HepG2 (cell line): Measurements from ENCODE around the gene TP53TG5. TPM values are rescaled to one million over a fixed set of nuclear protein-coding genes. Genes with fewer than 3 reads are reported as not detected.

Source experiments
- MAFF ChIP-seq: IDR thresholded peaks from 2 replicates; pipeline ENCODE4 v1.6.1; 2011; ENCODE audit warnings: low read depth, low read length, improper control_type of control experiment
- PRMT3 ChIP-seq: sonication (generic); formaldehyde crosslinking; IDR thresholded peaks from 2 replicates; pipeline ENCODE4 v1.8.1; 2022; ENCODE audit warnings: low read depth, mild to moderate bottlenecking, moderate library complexity, missing genetic modification reagents, borderline replicate concordance
- REXO4 ChIP-seq: sonication (generic); formaldehyde crosslinking; IDR thresholded peaks from 2 replicates; pipeline ENCODE4 v1.8.0; 2022; ENCODE audit warnings: missing genetic modification reagents, mild to moderate bottlenecking, borderline replicate concordance
- SUZ12 ChIP-seq: fragments of 150-350 bp; IDR thresholded peaks from 2 replicates; pipeline ENCODE4 v1.6.1; 2014; ENCODE audit warnings: low read depth, low read length
- ZHX1 ChIP-seq: sonication (generic); formaldehyde crosslinking; IDR thresholded peaks from 2 replicates; pipeline ENCODE4 v1.8.1; 2022; ENCODE audit warnings: low read depth, mild to moderate bottlenecking, missing genetic modification reagents
- ZMYM4 ChIP-seq: sonication (generic); formaldehyde crosslinking; IDR thresholded peaks from 2 replicates; pipeline ENCODE4 v1.8.1; 2023; ENCODE audit warnings: mild to moderate bottlenecking, missing genetic modification reagents
- ZNF615 ChIP-seq: sonication (generic); formaldehyde crosslinking; IDR thresholded peaks from 2 replicates; pipeline ENCODE4 v1.5.0; 2020; ENCODE audit warnings: mild to moderate bottlenecking, missing genetic modification reagents, borderline replicate concordance
- ZNF616 ChIP-seq: sonication (generic); formaldehyde crosslinking; IDR thresholded peaks from 2 replicates; pipeline ENCODE4 v1.5.0; 2020; ENCODE audit warnings: low read depth, mild to moderate bottlenecking, missing genetic modification reagents
- ZNF652 ChIP-seq: IDR thresholded peaks from 2 replicates; pipeline ENCODE4 v1.6.1; 2016; ENCODE audit warnings: low read depth, borderline replicate concordance
- ZNF678 ChIP-seq: sonication (generic); formaldehyde crosslinking; IDR thresholded peaks from 2 replicates; pipeline ENCODE4 v1.4.0; 2020; ENCODE audit warnings: mild to moderate bottlenecking, missing genetic modification reagents
- ZSCAN5A ChIP-seq: sonication (generic); formaldehyde crosslinking; IDR thresholded peaks from 2 replicates; pipeline ENCODE4 v1.8.0; 2022; ENCODE audit warnings: mild to moderate bottlenecking, missing genetic modification reagents, borderline replicate concordance
- ZSCAN9 ChIP-seq: IDR thresholded peaks from 2 replicates; pipeline ENCODE4 v1.6.1; 2016; ENCODE audit warnings: borderline replicate concordance
- polyA plus RNA-seq, 8 experiments: library from polyadenylated mRNA; depleted of rRNA in 3 of 8; stranded (reverse) in 7 of 8; unstranded in 1 of 8; fragments of >200 nt; fragmentation: Illumina TruSeq in 4 of 8; extraction: Trizol in 4 of 8; gene quantifications; 2 replicates each; pipeline versions ENCODE4 v1.2.1 to v1.2.3, GENCODE V29; 2011 to 2016; ENCODE audit warnings: low read depth in 4 of 8, missing spikeins in 1 of 8, mixed read lengths in 1 of 8; ENCODE audit not compliant: insufficient read depth in 1 of 8
- total RNA-seq, 5 experiments: library from RNA; depleted of rRNA; stranded (reverse); fragments of >200 nt; fragmentation: Illumina TruSeq; extraction: Trizol; gene quantifications; 2 replicates each; pipeline ENCODE4 v1.2.3, GENCODE V29; 2016; ENCODE audit warnings: low read depth in 1 of 5
- TF ChIP-seq, protein P1 (sequence below): sonication (generic); formaldehyde crosslinking; IDR thresholded peaks from 2 replicates; pipeline ENCODE4 v1.5.1; 2020; ENCODE audit warnings: mild to moderate bottlenecking, missing genetic modification reagents, borderline replicate concordance
- TF ChIP-seq, protein P2 (sequence below): IDR thresholded peaks from 2 replicates; pipeline ENCODE4 v1.6.1; 2012; ENCODE audit warnings: inconsistent platforms
- TF ChIP-seq, protein P3 (sequence below): sonication (generic); formaldehyde crosslinking; IDR thresholded peaks from 2 replicates; pipeline ENCODE4 v1.4.0; 2020; ENCODE audit warnings: missing genetic modification reagents
- TF ChIP-seq, protein P4 (sequence below): IDR thresholded peaks from 2 replicates; pipeline ENCODE4 v1.6.1; 2016; ENCODE audit warnings: low read depth, control low read depth
- TF ChIP-seq, protein P5 (sequence below): sonication (generic); formaldehyde crosslinking; IDR thresholded peaks from 2 replicates; pipeline ENCODE4 v1.4.0; 2020; ENCODE audit warnings: missing genetic modification reagents; ENCODE audit errors: not compliant biosample characterization
- TF ChIP-seq, protein P6 (sequence below): sonication (generic); formaldehyde crosslinking; IDR thresholded peaks from 2 replicates; pipeline ENCODE4 v1.9.0; 2021; ENCODE audit warnings: missing genetic modification reagents, mild to moderate bottlenecking, borderline replicate concordance

Gene TP53TG5
- total and polyA plus RNA-seq, 2 of the 13 experiments (the other 11 are each of a cell fraction or from before 2014, with no cell fraction given): 0.11 TPM; not detected in 1

GRCh38 chr20:45344168-45344860, 33.8 kb downstream of the TP53TG5 start (continued):
- TF ChIP-seq, protein P1, sequence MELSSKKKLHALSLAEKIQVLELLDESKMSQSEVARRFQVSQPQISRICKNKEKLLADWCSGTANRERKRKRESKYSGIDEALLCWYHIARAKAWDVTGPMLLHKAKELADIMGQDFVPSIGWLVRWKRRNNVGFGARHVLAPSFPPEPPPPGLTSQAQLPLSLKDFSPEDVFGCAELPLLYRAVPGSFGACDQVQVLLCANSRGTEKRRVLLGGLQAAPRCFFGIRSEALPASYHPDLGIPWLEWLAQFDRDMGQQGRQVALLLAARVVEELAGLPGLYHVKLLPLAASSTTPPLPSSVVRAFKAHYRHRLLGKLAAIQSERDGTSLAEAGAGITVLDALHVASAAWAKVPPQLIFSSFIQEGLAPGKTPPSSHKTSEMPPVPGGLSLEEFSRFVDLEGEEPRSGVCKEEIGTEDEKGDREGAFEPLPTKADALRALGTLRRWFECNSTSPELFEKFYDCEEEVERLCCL (CRISPR knock-in tag): 0 out of 2 replicates have a peak, but pooled peaks have one; percentile 85
- TF ChIP-seq, protein P2, sequence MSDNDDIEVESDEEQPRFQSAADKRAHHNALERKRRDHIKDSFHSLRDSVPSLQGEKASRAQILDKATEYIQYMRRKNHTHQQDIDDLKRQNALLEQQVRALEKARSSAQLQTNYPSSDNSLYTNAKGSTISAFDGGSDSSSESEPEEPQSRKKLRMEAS: 0 out of 2 replicates have a peak, but pooled peaks have one; percentile 28
- TF ChIP-seq ZSCAN5A (CRISPR knock-in tag) (no peak), ZHX1 (CRISPR knock-in tag) (no peak), ZNF678 (0 out of 2 replicates have a peak, but pooled peaks have one; percentile 80), ZNF652 (CRISPR knock-in tag) (peak; percentile 54; the same call in 1 of the 2 replicates), SUZ12 (no peak), REXO4 (no peak), ZNF616 (CRISPR knock-in tag) (no peak), ZSCAN9 (no peak), MAFF (no peak), ZNF615 (no peak; the same call in 1 of the 2 replicates), ZMYM4 (CRISPR knock-in tag) (no peak), PRMT3 (CRISPR knock-in tag) (no peak)
- TF ChIP-seq, protein P3, sequence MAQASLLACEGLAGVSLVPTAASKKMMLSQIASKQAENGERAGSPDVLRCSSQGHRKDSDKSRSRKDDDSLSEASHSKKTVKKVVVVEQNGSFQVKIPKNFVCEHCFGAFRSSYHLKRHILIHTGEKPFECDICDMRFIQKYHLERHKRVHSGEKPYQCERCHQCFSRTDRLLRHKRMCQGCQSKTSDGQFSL: peak; percentile 84; the same call in 1 of the 2 replicates
- TF ChIP-seq, protein P4, sequence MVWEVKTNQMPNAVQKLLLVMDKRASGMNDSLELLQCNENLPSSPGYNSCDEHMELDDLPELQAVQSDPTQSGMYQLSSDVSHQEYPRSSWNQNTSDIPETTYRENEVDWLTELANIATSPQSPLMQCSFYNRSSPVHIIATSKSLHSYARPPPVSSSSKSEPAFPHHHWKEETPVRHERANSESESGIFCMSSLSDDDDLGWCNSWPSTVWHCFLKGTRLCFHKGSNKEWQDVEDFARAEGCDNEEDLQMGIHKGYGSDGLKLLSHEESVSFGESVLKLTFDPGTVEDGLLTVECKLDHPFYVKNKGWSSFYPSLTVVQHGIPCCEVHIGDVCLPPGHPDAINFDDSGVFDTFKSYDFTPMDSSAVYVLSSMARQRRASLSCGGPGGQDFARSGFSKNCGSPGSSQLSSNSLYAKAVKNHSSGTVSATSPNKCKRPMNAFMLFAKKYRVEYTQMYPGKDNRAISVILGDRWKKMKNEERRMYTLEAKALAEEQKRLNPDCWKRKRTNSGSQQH: peak; percentile 15; the same call in 1 of the 2 replicates
- TF ChIP-seq, protein P5, sequence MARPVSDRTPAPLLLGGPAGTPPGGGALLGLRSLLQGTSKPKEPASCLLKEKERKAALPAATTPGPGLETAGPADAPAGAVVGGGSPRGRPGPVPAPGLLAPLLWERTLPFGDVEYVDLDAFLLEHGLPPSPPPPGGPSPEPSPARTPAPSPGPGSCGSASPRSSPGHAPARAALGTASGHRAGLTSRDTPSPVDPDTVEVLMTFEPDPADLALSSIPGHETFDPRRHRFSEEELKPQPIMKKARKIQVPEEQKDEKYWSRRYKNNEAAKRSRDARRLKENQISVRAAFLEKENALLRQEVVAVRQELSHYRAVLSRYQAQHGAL (CRISPR knock-in tag): no peak
- TF ChIP-seq, protein P6, sequence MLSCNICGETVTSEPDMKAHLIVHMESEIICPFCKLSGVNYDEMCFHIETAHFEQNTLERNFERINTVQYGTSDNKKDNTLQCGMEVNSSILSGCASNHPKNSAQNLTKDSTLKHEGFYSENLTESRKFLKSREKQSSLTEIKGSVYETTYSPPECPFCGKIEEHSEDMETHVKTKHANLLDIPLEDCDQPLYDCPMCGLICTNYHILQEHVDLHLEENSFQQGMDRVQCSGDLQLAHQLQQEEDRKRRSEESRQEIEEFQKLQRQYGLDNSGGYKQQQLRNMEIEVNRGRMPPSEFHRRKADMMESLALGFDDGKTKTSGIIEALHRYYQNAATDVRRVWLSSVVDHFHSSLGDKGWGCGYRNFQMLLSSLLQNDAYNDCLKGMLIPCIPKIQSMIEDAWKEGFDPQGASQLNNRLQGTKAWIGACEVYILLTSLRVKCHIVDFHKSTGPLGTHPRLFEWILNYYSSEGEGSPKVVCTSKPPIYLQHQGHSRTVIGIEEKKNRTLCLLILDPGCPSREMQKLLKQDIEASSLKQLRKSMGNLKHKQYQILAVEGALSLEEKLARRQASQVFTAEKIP (CRISPR knock-in tag): no peak
